Measurements from ENCODE around the gene MB21D2.
"Not testable (repeated sequence)": the region's sequence is repeated elsewhere in the genome, so short reads cannot be mapped to it uniquely, and the experiment has no call there.

MB21D2 gene

DNA sequence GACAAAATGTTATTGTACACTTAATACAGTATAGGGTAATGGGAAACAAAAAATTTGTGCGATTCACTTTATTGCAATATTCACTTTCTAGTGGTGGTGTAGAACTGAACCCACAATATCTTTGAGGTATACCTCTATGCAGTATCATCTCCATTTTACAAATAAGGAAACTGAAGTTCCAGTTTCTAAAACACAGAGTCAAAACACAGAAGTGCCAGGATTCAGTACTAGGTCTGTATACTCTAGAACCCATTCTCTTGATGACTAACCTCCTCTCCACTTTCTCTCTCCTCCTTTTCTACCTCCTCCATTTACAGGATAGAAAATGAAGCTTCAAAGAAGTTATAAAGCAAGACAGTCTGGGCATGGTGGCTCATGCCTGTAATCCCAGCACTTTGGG, 62.2 kb downstream of the MB21D2 start:
- no peak overlapping the region for H3K4me2 ChIP-seq (ENCODE audit: low read length)
- TF ChIP-seq, protein P1, sequence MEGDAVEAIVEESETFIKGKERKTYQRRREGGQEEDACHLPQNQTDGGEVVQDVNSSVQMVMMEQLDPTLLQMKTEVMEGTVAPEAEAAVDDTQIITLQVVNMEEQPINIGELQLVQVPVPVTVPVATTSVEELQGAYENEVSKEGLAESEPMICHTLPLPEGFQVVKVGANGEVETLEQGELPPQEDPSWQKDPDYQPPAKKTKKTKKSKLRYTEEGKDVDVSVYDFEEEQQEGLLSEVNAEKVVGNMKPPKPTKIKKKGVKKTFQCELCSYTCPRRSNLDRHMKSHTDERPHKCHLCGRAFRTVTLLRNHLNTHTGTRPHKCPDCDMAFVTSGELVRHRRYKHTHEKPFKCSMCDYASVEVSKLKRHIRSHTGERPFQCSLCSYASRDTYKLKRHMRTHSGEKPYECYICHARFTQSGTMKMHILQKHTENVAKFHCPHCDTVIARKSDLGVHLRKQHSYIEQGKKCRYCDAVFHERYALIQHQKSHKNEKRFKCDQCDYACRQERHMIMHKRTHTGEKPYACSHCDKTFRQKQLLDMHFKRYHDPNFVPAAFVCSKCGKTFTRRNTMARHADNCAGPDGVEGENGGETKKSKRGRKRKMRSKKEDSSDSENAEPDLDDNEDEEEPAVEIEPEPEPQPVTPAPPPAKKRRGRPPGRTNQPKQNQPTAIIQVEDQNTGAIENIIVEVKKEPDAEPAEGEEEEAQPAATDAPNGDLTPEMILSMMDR (IDR thresholded peaks at IDR 0.05; ENCODE audit: low read length) = no peak
- no peak for TF ChIP-seq EZH2 (IDR thresholded peaks at IDR 0.05; ENCODE audit: borderline replicate concordance, low read length)
- H3K4me1 ChIP-seq (ENCODE audit: insufficient read depth, low read length, severe bottlenecking) = no peaks in the 10 kb centered on the region
- H3K9ac ChIP-seq (ENCODE audit: low read length) = no peak overlapping the region
- H3K27me3 ChIP-seq (ENCODE audit: insufficient read depth, low read length) = no peaks in the 10 kb centered on the region
- H2AFZ ChIP-seq (ENCODE audit: low read length) = no peak overlapping the region
- no peaks in the 10 kb centered on the region for H4K20me1 ChIP-seq (ENCODE audit: insufficient read depth, low read length)
- H3K4me3 ChIP-seq (ENCODE audit: low read depth, low read length, poor library complexity, severe bottlenecking) = no peak overlapping the region
- no peaks in the 10 kb centered on the region for H3K36me3 ChIP-seq (ENCODE audit: insufficient read depth, low read length)
- H3K27ac ChIP-seq (ENCODE audit: low read depth, low read length, poor library complexity, severe bottlenecking) = no peak overlapping the region
- no peaks in the 10 kb centered on the region for H3F3A ChIP-seq (ENCODE audit: insufficient read depth, low read length)
- no peaks in the 10 kb centered on the region for H3K9me3 ChIP-seq (ENCODE audit: low read length)
- no peaks in the 10 kb centered on the region for H3K79me2 ChIP-seq (ENCODE audit: insufficient read depth, low read length)
- H3K9me2 ChIP-seq (ENCODE audit: low read depth, low read length) = no peaks in the 10 kb centered on the region

DNA sequence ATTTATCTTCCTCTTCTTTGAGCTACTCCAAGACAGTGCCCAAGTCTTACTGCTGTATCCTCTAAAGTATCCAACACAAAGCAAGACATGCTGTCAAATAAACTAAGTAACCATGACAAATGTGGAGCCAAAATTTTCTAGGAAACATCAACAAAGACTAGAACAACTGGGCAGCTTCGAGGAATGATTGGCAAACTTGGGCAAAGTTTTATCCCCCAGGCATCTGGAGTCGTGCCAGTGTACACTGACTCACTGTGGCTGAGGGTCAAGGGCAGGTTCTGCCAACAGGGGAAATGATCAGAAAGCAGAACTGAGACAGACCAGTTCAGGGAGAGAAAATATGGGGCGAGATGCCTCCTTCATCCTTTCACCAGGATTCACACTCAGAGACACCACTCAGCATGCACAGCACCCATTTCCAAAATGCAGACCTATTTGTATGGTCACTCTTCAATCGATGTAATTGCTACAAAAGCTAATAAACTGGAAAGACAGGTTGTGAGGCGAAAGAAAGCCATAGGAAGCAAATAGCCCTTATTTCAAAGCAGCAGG, 65.8 kb downstream of the MB21D2 start:
- no peaks in the 10 kb centered on the region for H3F3A ChIP-seq (ENCODE audit: insufficient read depth, low read length)
- H3K9me3 ChIP-seq (ENCODE audit: low read length) = no peaks in the 10 kb centered on the region
- no peaks in the 10 kb centered on the region for H3K79me2 ChIP-seq (ENCODE audit: insufficient read depth, low read length)
- no peaks in the 10 kb centered on the region for H4K20me1 ChIP-seq (ENCODE audit: insufficient read depth, low read length)
- H3K36me3 ChIP-seq (ENCODE audit: insufficient read depth, low read length) = no peaks in the 10 kb centered on the region
- no peak overlapping the region for H3K4me2 ChIP-seq (ENCODE audit: low read length)
- no peak for TF ChIP-seq EZH2 (IDR thresholded peaks at IDR 0.05; ENCODE audit: borderline replicate concordance, low read length)
- TF ChIP-seq, protein P1 (IDR thresholded peaks at IDR 0.05; ENCODE audit: low read length) = no peak
- H3K27ac ChIP-seq (ENCODE audit: low read depth, low read length, poor library complexity, severe bottlenecking) = no peak overlapping the region
- no peak overlapping the region for H3K4me3 ChIP-seq (ENCODE audit: low read depth, low read length, poor library complexity, severe bottlenecking)
- H3K9me2 ChIP-seq (ENCODE audit: low read depth, low read length) = no peaks in the 10 kb centered on the region
- H2AFZ ChIP-seq (ENCODE audit: low read length) = no peak overlapping the region
- no peaks in the 10 kb centered on the region for H3K4me1 ChIP-seq (ENCODE audit: insufficient read depth, low read length, severe bottlenecking)
- H3K27me3 ChIP-seq (ENCODE audit: insufficient read depth, low read length) = no peaks in the 10 kb centered on the region
- H3K9ac ChIP-seq (ENCODE audit: low read length) = no peak overlapping the region

DNA sequence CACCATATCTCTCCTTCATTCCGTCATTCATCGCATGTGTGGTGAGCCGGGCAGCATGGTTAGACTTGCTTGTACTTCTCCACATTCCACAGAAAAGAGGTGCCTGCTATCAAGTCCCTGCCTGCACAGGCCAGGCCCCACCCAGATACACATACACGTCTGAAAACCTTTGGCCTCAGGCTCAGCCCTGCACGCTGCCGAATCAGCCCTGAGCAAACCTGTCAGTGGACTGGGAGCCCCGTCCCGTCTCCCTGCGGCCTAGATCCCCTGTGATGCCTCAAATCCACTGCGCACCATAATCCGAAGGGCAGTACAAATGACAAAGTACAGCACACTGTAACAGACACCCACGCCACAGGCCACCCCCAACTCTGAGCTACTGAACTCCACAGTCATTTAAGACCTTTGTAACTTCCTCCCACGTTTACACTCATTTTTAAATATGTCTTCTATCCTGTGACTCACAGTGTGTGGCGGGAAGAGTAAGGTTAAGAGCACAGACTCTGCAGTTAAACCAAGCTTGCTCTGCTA, 67.1 kb downstream of the MB21D2 start:
- Histone ChIP-seq H3F3A (ENCODE audit: insufficient read depth, low read length) (no peaks in the 10 kb centered on the region), H3K27me3 (ENCODE audit: insufficient read depth, low read length) (no peaks in the 10 kb centered on the region), H3K9ac (ENCODE audit: low read length) (no peak overlapping the region), H4K20me1 (ENCODE audit: insufficient read depth, low read length) (no peaks in the 10 kb centered on the region), H3K9me2 (ENCODE audit: low read depth, low read length) (no peaks in the 10 kb centered on the region), H3K4me3 (ENCODE audit: low read depth, low read length, poor library complexity, severe bottlenecking) (no peak overlapping the region), H3K27ac (ENCODE audit: low read depth, low read length, poor library complexity, severe bottlenecking) (no peak overlapping the region), H3K4me1 (ENCODE audit: insufficient read depth, low read length, severe bottlenecking) (no peaks in the 10 kb centered on the region), H3K9me3 (ENCODE audit: low read length) (no peaks in the 10 kb centered on the region), H2AFZ (ENCODE audit: low read length) (no peak overlapping the region), H3K79me2 (ENCODE audit: insufficient read depth, low read length) (no peaks in the 10 kb centered on the region), H3K4me2 (ENCODE audit: low read length) (no peak overlapping the region), H3K36me3 (ENCODE audit: insufficient read depth, low read length) (no peaks in the 10 kb centered on the region)
- no peak for TF ChIP-seq EZH2 (IDR thresholded peaks at IDR 0.05; ENCODE audit: borderline replicate concordance, low read length)
- TF ChIP-seq, protein P1 (IDR thresholded peaks at IDR 0.05; ENCODE audit: low read length) = no peak

- not testable (repeated sequence) for H3K79me2 ChIP-seq (ENCODE audit: insufficient read depth, low read length); H3K27me3 ChIP-seq (ENCODE audit: insufficient read depth, low read length); H3K4me3 ChIP-seq (ENCODE audit: low read depth, low read length, poor library complexity, severe bottlenecking); H2AFZ ChIP-seq (ENCODE audit: low read length); H3K9me2 ChIP-seq (ENCODE audit: low read depth, low read length); H4K20me1 ChIP-seq (ENCODE audit: insufficient read depth, low read length); H3K9me3 ChIP-seq (ENCODE audit: low read length); H3K4me1 ChIP-seq (ENCODE audit: insufficient read depth, low read length, severe bottlenecking); H3K27ac ChIP-seq (ENCODE audit: low read depth, low read length, poor library complexity, severe bottlenecking); H3K4me2 ChIP-seq (ENCODE audit: low read length); H3K36me3 ChIP-seq (ENCODE audit: insufficient read depth, low read length); H3K9ac ChIP-seq (ENCODE audit: low read length); H3F3A ChIP-seq (ENCODE audit: insufficient read depth, low read length)
Observed at GRCh38 chr3:192849821-192850220, 67.8 kb downstream of the MB21D2 start.

Measured in OCI-LY1 (cell line).